HEK293T (cell line): ENCODE measurements around the gene EDRF1.

Source experiments
- CTCF ChIA-PET: fragments of 350-600 bp; formaldehyde crosslinking; extraction: SDS; loops from one replicate; lab custom pipeline; 2021; ENCODE audit warnings: antibody characterized with exemption, inconsistent platforms; lab: Yijun Ruan, JAX
- POLR2A ChIA-PET: fragments of 350-600 bp; formaldehyde crosslinking; extraction: SDS; loops from one replicate; lab custom pipeline; 2020; ENCODE audit warnings: antibody characterized with exemption, inconsistent platforms; lab: Yijun Ruan, JAX
- DNase-seq: peaks from one replicate; pipeline ENCODE4 v3.0.0; 2012; ENCODE audit warnings: mixed read lengths; ENCODE audit errors: extremely low spot score
- ARNT ChIP-seq: fragments of 450-650 bp; IDR thresholded peaks from 2 replicates; pipeline ENCODE4 v1.6.1; 2017; ENCODE audit warnings: mild to moderate bottlenecking
- BHLHE40 ChIP-seq: fragments of 450-650 bp; IDR thresholded peaks from 2 replicates; pipeline ENCODE4 v1.6.1; 2016; ENCODE audit warnings: mild to moderate bottlenecking, moderate library complexity, borderline replicate concordance
- CTBP1 ChIP-seq: fragments of 450-650 bp; IDR thresholded peaks from 2 replicates; pipeline ENCODE4 v1.6.1; 2016; ENCODE audit warnings: borderline replicate concordance
- ELF4 ChIP-seq: fragments of 450-650 bp; IDR thresholded peaks from 2 replicates; pipeline ENCODE4 v1.6.1; 2017; ENCODE audit warnings: antibody characterized with exemption
- FOXA1 ChIP-seq: fragments of 450-650 bp; IDR thresholded peaks from 2 replicates; pipeline ENCODE4 v1.6.1; 2016; ENCODE audit warnings: mild to moderate bottlenecking
- FOXK2 ChIP-seq: fragments of 450-650 bp; IDR thresholded peaks from 2 replicates; pipeline ENCODE4 v1.6.1; 2016; ENCODE audit warnings: mild to moderate bottlenecking
- FOXM1 ChIP-seq: fragments of 450-650 bp; IDR thresholded peaks from 2 replicates; pipeline ENCODE4 v1.6.1; 2017; ENCODE audit warnings: mild to moderate bottlenecking, borderline replicate concordance
- HDGF ChIP-seq: fragments of 450-650 bp; IDR thresholded peaks from 2 replicates; pipeline ENCODE4 v1.6.1; 2017; ENCODE audit warnings: antibody characterized with exemption, borderline replicate concordance
- L3MBTL2 ChIP-seq: fragments of 450-650 bp; conservative IDR thresholded peaks from 2 replicates; pipeline ENCODE4 v1.6.1; 2016; ENCODE audit warnings: mild to moderate bottlenecking
- LEF1 ChIP-seq: fragments of 450-650 bp; IDR thresholded peaks from 2 replicates; pipeline ENCODE4 v1.6.1; 2017; ENCODE audit warnings: mild to moderate bottlenecking, borderline replicate concordance
- NFRKB ChIP-seq: fragments of 450-650 bp; IDR thresholded peaks from 2 replicates; pipeline ENCODE4 v1.6.1; 2016; ENCODE audit warnings: mild to moderate bottlenecking, moderate library complexity
- PKNOX1 ChIP-seq: fragments of 450-650 bp; IDR thresholded peaks from 2 replicates; pipeline ENCODE4 v1.6.1; 2016
- SP1 ChIP-seq: fragments of 450-650 bp; IDR thresholded peaks from 2 replicates; pipeline ENCODE4 v1.6.1; 2017
- SUZ12 ChIP-seq: fragments of 450-650 bp; IDR thresholded peaks from 2 replicates; pipeline ENCODE4 v1.6.1; 2016; ENCODE audit warnings: mild to moderate bottlenecking
- TARDBP ChIP-seq: fragments of 450-650 bp; IDR thresholded peaks from 2 replicates; pipeline ENCODE4 v1.6.1; 2016
- ZNF384 ChIP-seq: fragments of 450-650 bp; IDR thresholded peaks from 2 replicates; pipeline ENCODE4 v1.6.1; 2016

EDRF1 gene

GRCh38 chr10:125734823-125735222, 15.3 kb downstream of the EDRF1 start:
- POLR2A ChIA-PET, result interaction anchor here (1.0 kb wide), 1 partner anchor 12 kb away, joined by 3 read pairs; no protein-coding TSS in a partner anchor
- TF ChIP-seq FOXM1 (no peak), TARDBP (no peak)
- no peak for DNase-seq
- CTCF ChIA-PET, result no interaction called here

- CTCF ChIA-PET, result no interaction called here
- TF ChIP-seq LEF1, result no peak
- no peak for TF ChIP-seq PKNOX1
- no peak for TF ChIP-seq FOXM1
- TF ChIP-seq CTBP1, result no peak
- no peak for TF ChIP-seq FOXA1
- no peak for TF ChIP-seq FOXK2
- TF ChIP-seq TARDBP, result no peak
- TF ChIP-seq NFRKB, result no peak
- TF ChIP-seq ELF4, result no peak
- no peak for TF ChIP-seq HDGF
- no peak for TF ChIP-seq L3MBTL2
- TF ChIP-seq ARNT, result no peak
- POLR2A ChIA-PET, result no interaction called here
- DNase-seq, result no peak
Measured at GRCh38 chr10:125738206-125738605, 18.7 kb downstream of the EDRF1 start.

GRCh38 chr10:125739994-125740679, 20.6 kb downstream of the EDRF1 start:
- TF ChIP-seq FOXA1, result no peak
- TF ChIP-seq LEF1, result no peak
- no peak for TF ChIP-seq ZNF384
- TF ChIP-seq FOXM1, result no peak
- no peak for TF ChIP-seq NFRKB
- no peak for TF ChIP-seq ELF4
- TF ChIP-seq FOXK2, result no peak
- TF ChIP-seq HDGF, result no peak
- TF ChIP-seq PKNOX1, result no peak
- no peak for TF ChIP-seq TARDBP
- TF ChIP-seq SUZ12, result no peak
- no peak for TF ChIP-seq L3MBTL2
- TF ChIP-seq SP1, result no peak
- no peak for TF ChIP-seq CTBP1
- TF ChIP-seq BHLHE40, result no peak
- TF ChIP-seq ARNT, result no peak
- POLR2A ChIA-PET, result interaction anchor here (0.7 kb wide), 1 partner anchor 21 kb away, joined by 3 read pairs; the partner anchor contains the start of gene EDRF1
- no peak for DNase-seq
- CTCF ChIA-PET, result no interaction called here

- no peak for DNase-seq
- CTCF ChIA-PET, result no interaction called here
- POLR2A ChIA-PET, result no interaction called here
- TF ChIP-seq HDGF (no peak), PKNOX1 (no peak), SUZ12 (no peak), BHLHE40 (no peak), SP1 (no peak), CTBP1 (no peak), L3MBTL2 (no peak), LEF1 (no peak), NFRKB (no peak), ARNT (no peak), ELF4 (no peak), ZNF384 (no peak), FOXK2 (no peak), TARDBP (no peak), FOXA1 (no peak), FOXM1 (no peak)
Measured at GRCh38 chr10:125742465-125742864, 23.0 kb downstream of the EDRF1 start.

GRCh38 chr10:125744909-125745308, 25.4 kb downstream of the EDRF1 start:
- ChIA-PET POLR2A (no interaction called here), CTCF (no interaction called here)
- DNase-seq, result no peak
- TF ChIP-seq L3MBTL2 (no peak), TARDBP (no peak), LEF1 (no peak)

- no peak for TF ChIP-seq CTBP1
- no peak for TF ChIP-seq ELF4
- ChIA-PET POLR2A (no interaction called here), CTCF (no interaction called here)
- no peak for DNase-seq
Measured at GRCh38 chr10:125747417-125747816, 27.9 kb downstream of the EDRF1 start.

- DNase-seq, result no peak
- ChIA-PET POLR2A (no interaction called here), CTCF (interaction anchor here (1.5 kb wide), 1 partner anchor 9 kb away, joined by 3 read pairs; no protein-coding TSS in a partner anchor)
- no peak for TF ChIP-seq L3MBTL2
- TF ChIP-seq FOXK2, result no peak
- TF ChIP-seq HDGF, result no peak
- no peak for TF ChIP-seq ELF4
- TF ChIP-seq FOXA1, result no peak
- TF ChIP-seq CTBP1, result no peak
- TF ChIP-seq SUZ12, result no peak
- no peak for TF ChIP-seq FOXM1
- TF ChIP-seq NFRKB, result no peak
- TF ChIP-seq SP1, result no peak
- TF ChIP-seq PKNOX1, result no peak
- no peak for TF ChIP-seq ZNF384
- no peak for TF ChIP-seq ARNT
- TF ChIP-seq BHLHE40, result no peak
- TF ChIP-seq TARDBP, result no peak
Measured at GRCh38 chr10:125756196-125756595, 36.7 kb downstream of the EDRF1 start.
